GM23338 (cell line): ENCODE measurements around the gene TRIM72. TPM values are rescaled to one million over a fixed set of nuclear protein-coding genes. Genes with fewer than 3 reads are reported as not detected.
"Not testable (repeated sequence)": the region's sequence is repeated elsewhere in the genome, so short reads cannot be mapped to it uniquely, and the experiment has no call there.

Experiments used
- ATAC-seq: fragments of 200-7000 bp; cut with Tn5 transposase; 3 replicates; pipeline ENCODE4 v1.9.1; 2020
- DNase-seq: peaks from one replicate; pipeline ENCODE4 v3.0.0-alpha.2; 2015; ENCODE audit warnings: low spot score
- H2AFZ ChIP-seq: fragments of 200-600 bp; sonication (generic); 2 replicates; pipeline ENCODE4 v1.8.0; 2016; ENCODE audit warnings: antibody characterized with exemption, mild to moderate bottlenecking, moderate library complexity
- H3F3A ChIP-seq: fragments of 200-600 bp; sonication (generic); replicated peaks from 2 replicates; pipeline ENCODE4 v1.8.0; 2017; ENCODE audit warnings: antibody characterized with exemption, mixed run types, low read depth
- H3K27ac ChIP-seq: fragments of 200-600 bp; sonication (generic); 2 replicates; pipeline ENCODE4 v1.6.1; 2016; ENCODE audit warnings: low read depth
- H3K27me3 ChIP-seq: fragments of 200-600 bp; sonication (generic); 2 replicates; pipeline ENCODE4 v1.8.0; 2016; ENCODE audit warnings: mild to moderate bottlenecking, mixed run types, moderate library complexity; ENCODE audit not compliant: insufficient read depth
- H3K36me3 ChIP-seq: fragments of 200-600 bp; sonication (generic); 2 replicates; pipeline ENCODE4 v1.8.0; 2016; ENCODE audit warnings: mild to moderate bottlenecking; ENCODE audit not compliant: insufficient read depth
- H3K4me1 ChIP-seq: fragments of 200-600 bp; sonication (generic); 2 replicates; pipeline ENCODE4 v1.8.0; 2016; ENCODE audit warnings: mild to moderate bottlenecking, moderate library complexity; ENCODE audit not compliant: insufficient read depth
- H3K4me2 ChIP-seq: fragments of 200-600 bp; sonication (generic); 2 replicates; pipeline ENCODE4 v1.7.1; 2017; ENCODE audit warnings: mixed run types
- H3K4me3 ChIP-seq: fragments of 200-600 bp; sonication (generic); 2 replicates; pipeline ENCODE4 v1.6.1; 2016; ENCODE audit warnings: mixed run types
- H3K79me2 ChIP-seq: fragments of 200-600 bp; sonication (generic); replicated peaks from 2 replicates; pipeline ENCODE4 v1.8.0; 2017; ENCODE audit warnings: mild to moderate bottlenecking; ENCODE audit not compliant: insufficient read depth
- H3K9me2 ChIP-seq: fragments of 200-600 bp; sonication (generic); 2 replicates; pipeline ENCODE4 v1.8.0; 2017; ENCODE audit not compliant: insufficient read depth
- H4K20me1 ChIP-seq: fragments of 200-600 bp; sonication (generic); replicated peaks from 2 replicates; pipeline ENCODE4 v1.8.0; 2017; ENCODE audit warnings: mild to moderate bottlenecking; ENCODE audit not compliant: insufficient read depth
- H3K27ac Mint-ChIP-seq: 2 replicates; pipeline ENCODE4 v1.8.0; 2020; ENCODE audit warnings: inconsistent platforms, mild to moderate bottlenecking, moderate library complexity, mixed read lengths
- H3K27me3 Mint-ChIP-seq: 3 replicates; pipeline ENCODE4 v1.8.0; 2022; ENCODE audit warnings: low read depth, mild to moderate bottlenecking, moderate library complexity, mixed read lengths, inconsistent platforms; ENCODE audit not compliant: insufficient read depth, poor library complexity
- H3K36me3 Mint-ChIP-seq: 3 replicates; pipeline ENCODE4 v1.8.0; 2021; ENCODE audit warnings: low read depth, mild to moderate bottlenecking, inconsistent platforms, moderate library complexity, mixed read lengths
- H3K4me1 Mint-ChIP-seq: 3 replicates; pipeline ENCODE4 v1.8.0; 2020; ENCODE audit warnings: mild to moderate bottlenecking, inconsistent platforms, mixed read lengths
- H3K4me3 Mint-ChIP-seq: 3 replicates; pipeline ENCODE4 v1.8.0; 2021; ENCODE audit warnings: moderate library complexity, mild to moderate bottlenecking, inconsistent platforms, mixed read lengths
- H3K9me3 Mint-ChIP-seq: 3 replicates; pipeline ENCODE4 v1.8.0; 2020; ENCODE audit warnings: moderate library complexity, mild to moderate bottlenecking, inconsistent platforms, mixed read lengths
- JUNB ChIP-seq: IDR thresholded peaks from one replicate; pipeline ENCODE4 v1.6.1; 2016; ENCODE audit warnings: antibody characterized with exemption; ENCODE audit not compliant: unreplicated experiment
- NANOG ChIP-seq: IDR thresholded peaks from 2 replicates; pipeline ENCODE4 v1.6.1; 2016; ENCODE audit warnings: antibody characterized with exemption, borderline replicate concordance
- POLR2AphosphoS5 ChIP-seq: IDR thresholded peaks from 2 replicates; pipeline ENCODE4 v1.6.1; 2016; ENCODE audit warnings: antibody characterized with exemption, low read depth
- polyA plus RNA-seq: library from polyadenylated mRNA; unstranded; fragments of >200 nt; fragmentation: Nextera tagmentation; extraction: Ambion mirVana; gene quantifications from 2 replicates; pipeline ENCODE4 v1.2.1, GENCODE V29; 2016
- total RNA-seq: library from RNA; depleted of rRNA; stranded (reverse); fragments of >200 nt; shearing (Covaris generic); gene quantifications from 2 replicates; pipeline ENCODE4 v1.2.3, GENCODE V29; 2014

Gene TRIM72
- total and polyA plus RNA-seq, 2 experiments from 2014 or later, result 0.81 to 1.3 TPM

DNA sequence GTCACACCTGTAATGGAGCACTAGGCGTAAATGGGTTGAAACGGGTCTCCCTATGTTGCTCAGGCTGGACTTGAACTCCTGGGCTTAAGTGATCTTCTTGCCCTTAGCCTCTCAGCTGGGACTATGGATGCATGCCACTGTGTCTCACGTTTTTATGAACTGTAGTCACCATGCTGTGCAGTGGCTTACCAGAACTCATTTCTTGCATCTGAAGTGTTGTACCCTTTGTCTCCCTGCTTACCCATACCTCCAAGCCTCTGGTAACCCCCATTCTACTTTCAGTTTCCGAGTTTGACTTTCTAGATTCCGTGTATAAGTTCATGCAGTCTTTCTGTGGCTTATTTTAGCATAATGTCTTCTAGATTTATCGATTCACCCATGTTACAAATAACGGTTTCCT is 19.0 kb upstream of the TRIM72 start:
- H3K4me2 ChIP-seq, result no peak overlapping the region
- TF ChIP-seq NANOG, result no peak
- peak; percentile 21; the same call in 1 of the 2 replicates for TF ChIP-seq POLR2AphosphoS5
- no peak overlapping the region for H3K4me3 ChIP-seq
- peaks cover 66% of the 10 kb centered on the region for H3K36me3 ChIP-seq
- peaks cover 91% of the 10 kb centered on the region for H4K20me1 ChIP-seq
- H3K4me3 Mint-ChIP-seq, result no peak overlapping the region
- no peak overlapping the region for H2AFZ ChIP-seq
- H3K9me2 ChIP-seq, result no peaks in the 10 kb centered on the region
- peaks cover 96% of the 10 kb centered on the region for H3K36me3 Mint-ChIP-seq
- peaks cover 3% of the 10 kb centered on the region; the same call in 1 of the 3 replicates for H3K9me3 Mint-ChIP-seq
- no peak overlapping the region for H3K27ac ChIP-seq
- H3K79me2 ChIP-seq, result peaks cover 30% of the 10 kb centered on the region
- DNase-seq (no peak), ATAC-seq (no peak)
- no peak overlapping the region for H3K27ac Mint-ChIP-seq
- no peaks in the 10 kb centered on the region for H3K27me3 ChIP-seq
- H3K27me3 Mint-ChIP-seq, result peaks cover 15% of the 10 kb centered on the region
- peaks cover 3% of the 10 kb centered on the region; the same call in 2 of the 3 replicates for H3K4me1 Mint-ChIP-seq
- peaks cover 82% of the 10 kb centered on the region for H3F3A ChIP-seq
- no peaks in the 10 kb centered on the region for H3K4me1 ChIP-seq

- H3K36me3 ChIP-seq, result peaks cover 57% of the 10 kb centered on the region
- peaks cover 82% of the 10 kb centered on the region for H3F3A ChIP-seq
- H3K4me1 Mint-ChIP-seq, DNase-seq, H2AFZ ChIP-seq, H3K27me3 ChIP-seq, H3K9me2 ChIP-seq, H3K27ac ChIP-seq, H3K4me3 Mint-ChIP-seq, ATAC-seq, H3K4me3 ChIP-seq, H3K4me1 ChIP-seq, H3K27ac Mint-ChIP-seq, H3K9me3 Mint-ChIP-seq, H3K4me2 ChIP-seq: not testable (repeated sequence)
- H3K36me3 Mint-ChIP-seq, result peaks cover 90% of the 10 kb centered on the region
- H3K79me2 ChIP-seq, result peaks cover 23% of the 10 kb centered on the region
- H4K20me1 ChIP-seq, result peaks cover 89% of the 10 kb centered on the region
- peaks cover 18% of the 10 kb centered on the region for H3K27me3 Mint-ChIP-seq
Observed at GRCh38 chr16:31195861-31196260, 18.1 kb upstream of the TRIM72 start.

DNA sequence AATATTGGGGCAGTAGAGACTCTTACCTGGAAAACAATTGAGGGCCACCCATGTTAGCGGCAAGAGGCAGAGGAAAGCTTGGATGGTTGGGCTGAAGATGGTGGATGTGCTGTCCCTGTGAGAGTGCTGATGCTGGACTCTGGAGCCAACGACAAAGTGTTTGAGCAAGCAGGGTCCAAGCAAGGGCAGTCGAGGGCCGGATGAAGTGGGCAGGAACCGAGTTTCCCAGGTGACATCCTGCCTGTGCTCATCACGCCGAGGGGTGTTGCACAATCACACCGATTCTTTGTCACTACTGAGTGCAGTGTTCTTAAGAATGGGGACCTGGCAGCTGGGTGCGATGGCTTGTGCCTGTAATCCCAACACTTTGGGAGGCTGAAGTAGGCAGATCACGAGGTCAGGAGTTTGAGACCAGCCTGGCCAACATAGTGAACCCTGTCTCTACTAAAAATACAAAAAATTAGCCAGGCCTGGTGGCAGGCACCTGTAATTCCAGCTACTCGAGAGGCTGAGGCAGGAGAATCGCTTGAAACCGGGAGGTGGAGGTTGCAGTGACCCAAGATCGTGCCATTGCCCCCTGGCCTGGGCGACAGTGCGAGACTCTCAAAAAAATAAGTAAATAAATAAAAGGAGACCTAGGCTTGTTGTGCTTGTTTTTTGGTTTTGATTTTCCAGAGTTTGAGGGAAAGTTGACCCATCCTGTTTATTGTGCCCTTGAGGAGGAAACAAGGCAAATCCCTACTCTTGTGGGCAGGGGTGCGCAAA is 17.4 kb upstream of the TRIM72 start:
- Histone ChIP-seq H2AFZ (no peak overlapping the region), H3K27me3 (no peaks in the 10 kb centered on the region), H3K9me2 (no peaks in the 10 kb centered on the region), H4K20me1 (peaks cover 86% of the 10 kb centered on the region), H3K36me3 (peaks cover 50% of the 10 kb centered on the region), H3K79me2 (peaks cover 16% of the 10 kb centered on the region), H3K4me2 (no peak overlapping the region), H3K4me1 (peaks cover 8% of the 10 kb centered on the region; the same call in 1 of the 2 replicates), H3K4me3 (no peak overlapping the region), H3F3A (peaks cover 84% of the 10 kb centered on the region), H3K27ac (no peak overlapping the region)
- peaks cover 83% of the 10 kb centered on the region for H3K36me3 Mint-ChIP-seq
- no peak for ATAC-seq
- DNase-seq, result no peak
- TF ChIP-seq JUNB (no peak), POLR2AphosphoS5 (peak; percentile 28; the same call in 1 of the 2 replicates)
- no peak overlapping the region; the same call in 2 of the 3 replicates for H3K4me3 Mint-ChIP-seq
- peaks cover 9% of the 10 kb centered on the region for H3K4me1 Mint-ChIP-seq
- peaks cover 3% of the 10 kb centered on the region; the same call in 2 of the 3 replicates for H3K9me3 Mint-ChIP-seq
- peaks cover 19% of the 10 kb centered on the region for H3K27me3 Mint-ChIP-seq
- no peak overlapping the region; the same call in 1 of the 2 replicates for H3K27ac Mint-ChIP-seq
